Measurements from ENCODE around the gene TNFSF9.
"Not testable (repeated sequence)": the region's sequence is repeated elsewhere in the genome, so short reads cannot be mapped to it uniquely, and the experiment has no call there.

Gene TNFSF9

GRCh38 chr19:6577476-6578125 is 46.8 kb downstream of the TNFSF9 start:
- DNase-seq, result no peak

GRCh38 chr19:6579450-6580178 is 48.8 kb downstream of the TNFSF9 start:
- DNase-seq, result no peak

GRCh38 chr19:6580313-6580712 is 49.5 kb downstream of the TNFSF9 start:
- DNase-seq, result no peak

- DNase-seq, result not testable (repeated sequence)
These were observed 52.0 kb downstream of the TNFSF9 start for GRCh38 chr19:6582515-6583484.

All from NCI-H2081 treated with DMSO at 0.1 percent for 48 hours (cell line).